Measurements from ENCODE around the gene TRIM38. TPM values are rescaled to one million over a fixed set of nuclear protein-coding genes. Genes with fewer than 3 reads are reported as not detected.

TRIM38 gene
- total and polyA plus RNA-seq, 9 donors: 3.8 to 10.3 (median 6.4) TPM

- peak in 1 of 5 donors; percentile 37 for DNase-seq
- no peaks in the 10 kb centered on the region for H3K9me3 ChIP-seq
- H3K27me3 ChIP-seq: no peaks in the 10 kb centered on the region
- H3K36me3 ChIP-seq: no peaks in the 10 kb centered on the region
- peaks cover 4% of the 10 kb centered on the region for H3K4me1 ChIP-seq (ENCODE audit: insufficient read depth)
- no peak overlapping the region for H3K4me3 ChIP-seq
- no peak for TF ChIP-seq POLR2A (IDR thresholded peaks at IDR 0.05)
- TF ChIP-seq EP300 (IDR thresholded peaks at IDR 0.05): peak; percentile 14
- WGBS, 3 donors: 79 to 84% (median 82%) methylated on average over 17 of the region's 17 CpGs
- intact Hi-C loops (cut with DNase I): loop anchor here in 3 of 4 donors (10.0 kb wide), 3 partner anchors 170 to 1790 kb away; a partner anchor contains a TSS
- H3K27ac ChIP-seq: peak overlapping the region in 1 of 2 donors; percentile 88
Measured at GRCh38 chr6:26025047-26025893, 62.7 kb downstream of the TRIM38 start.

- 0 to 1% (median 0%) methylated on average over 23 of the region's 23 CpGs for WGBS, 3 donors
- Histone ChIP-seq H3K27ac (peak overlapping the region; percentile 66 to 88), H3K4me3 (peak overlapping the region; percentile 77), H3K27me3 (no peaks in the 10 kb centered on the region), H3K9me3 (no peaks in the 10 kb centered on the region), H3K36me3 (no peaks in the 10 kb centered on the region), H3K4me1 (ENCODE audit: insufficient read depth) (peaks cover 4% of the 10 kb centered on the region)
- TF ChIP-seq POLR2A (IDR thresholded peaks at IDR 0.05) (peak; percentile 56), EP300 (IDR thresholded peaks at IDR 0.05) (no peak)
- TF ChIP-seq, protein P1, sequence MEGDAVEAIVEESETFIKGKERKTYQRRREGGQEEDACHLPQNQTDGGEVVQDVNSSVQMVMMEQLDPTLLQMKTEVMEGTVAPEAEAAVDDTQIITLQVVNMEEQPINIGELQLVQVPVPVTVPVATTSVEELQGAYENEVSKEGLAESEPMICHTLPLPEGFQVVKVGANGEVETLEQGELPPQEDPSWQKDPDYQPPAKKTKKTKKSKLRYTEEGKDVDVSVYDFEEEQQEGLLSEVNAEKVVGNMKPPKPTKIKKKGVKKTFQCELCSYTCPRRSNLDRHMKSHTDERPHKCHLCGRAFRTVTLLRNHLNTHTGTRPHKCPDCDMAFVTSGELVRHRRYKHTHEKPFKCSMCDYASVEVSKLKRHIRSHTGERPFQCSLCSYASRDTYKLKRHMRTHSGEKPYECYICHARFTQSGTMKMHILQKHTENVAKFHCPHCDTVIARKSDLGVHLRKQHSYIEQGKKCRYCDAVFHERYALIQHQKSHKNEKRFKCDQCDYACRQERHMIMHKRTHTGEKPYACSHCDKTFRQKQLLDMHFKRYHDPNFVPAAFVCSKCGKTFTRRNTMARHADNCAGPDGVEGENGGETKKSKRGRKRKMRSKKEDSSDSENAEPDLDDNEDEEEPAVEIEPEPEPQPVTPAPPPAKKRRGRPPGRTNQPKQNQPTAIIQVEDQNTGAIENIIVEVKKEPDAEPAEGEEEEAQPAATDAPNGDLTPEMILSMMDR (IDR thresholded peaks at IDR 0.05): peak; percentile 33 to 97 (median 91)
- peak; percentile 94 to 98 (median 97) for DNase-seq
- intact Hi-C loops (cut with DNase I): loop anchor here in 3 of 4 donors (10.0 kb wide), 3 partner anchors 169 to 1789 kb away; a partner anchor contains a TSS
Measured at GRCh38 chr6:26025894-26026832, 63.6 kb downstream of the TRIM38 start.

- peaks cover 3% of the 10 kb centered on the region for H3K4me1 ChIP-seq (ENCODE audit: insufficient read depth)
- no peaks in the 10 kb centered on the region for H3K36me3 ChIP-seq
- peak overlapping the region; percentile 77 for H3K4me3 ChIP-seq
- no peaks in the 10 kb centered on the region for H3K9me3 ChIP-seq
- intact Hi-C loops (cut with DNase I): loop anchor here in 3 of 4 donors (10.0 kb wide), 3 partner anchors 168 to 1788 kb away; a partner anchor contains a TSS
- H3K27ac ChIP-seq: peak overlapping the region; percentile 66 to 88
- peak; percentile 90 to 95 (median 93) for DNase-seq
- TF ChIP-seq POLR2A (IDR thresholded peaks at IDR 0.05) (peak; percentile 98), EP300 (IDR thresholded peaks at IDR 0.05) (peak; percentile 90)
- TF ChIP-seq, protein P1 (IDR thresholded peaks at IDR 0.05): no peak
- H3K27me3 ChIP-seq: no peaks in the 10 kb centered on the region
- 0 to 1% (median 0%) methylated on average over 44 of the region's 44 CpGs for WGBS, 3 donors
Measured at GRCh38 chr6:26026833-26027490, 64.4 kb downstream of the TRIM38 start.

GRCh38 chr6:26027491-26028211 is 65.0 kb downstream of the TRIM38 start:
- Histone ChIP-seq H3K27ac (peak overlapping the region; percentile 66 to 88), H3K27me3 (no peaks in the 10 kb centered on the region), H3K36me3 (no peaks in the 10 kb centered on the region), H3K4me1 (ENCODE audit: insufficient read depth) (peaks cover 3% of the 10 kb centered on the region), H3K4me3 (peak overlapping the region; percentile 77), H3K9me3 (no peaks in the 10 kb centered on the region)
- no peak for DNase-seq
- TF ChIP-seq, protein P1 (IDR thresholded peaks at IDR 0.05): no peak
- TF ChIP-seq EP300 (IDR thresholded peaks at IDR 0.05) (no peak), POLR2A (IDR thresholded peaks at IDR 0.05) (no peak)
- intact Hi-C loops (cut with DNase I): loop anchor here in 3 of 4 donors (10.0 kb wide), 3 partner anchors 167 to 1787 kb away; a partner anchor contains a TSS
- WGBS, 3 donors: 50 to 54% (median 51%) methylated on average over 9 of the region's 9 CpGs
